Upper lobe of right lung (tissue), 1 donor: ENCODE data around the gene IAH1. TPM values are rescaled to one million over a fixed set of nuclear protein-coding genes. Genes with fewer than 3 reads are reported as not detected.
A peak's percentile ranks its signal among the peaks of the same experiment; 100 is the strongest.

ENCODE experiments used
- ATAC-seq: fragments of 200-7000 bp; cut with Tn5 transposase; one replicate; pipeline ENCODE4 v1.9.1; 2020; ENCODE audit warnings: mild to moderate bottlenecking, moderate library complexity
- DNase-seq: peaks from one replicate; pipeline ENCODE4 v3.0.0-alpha.2; 2020
- H3K27ac ChIP-seq: fragments of 200-600 bp; one replicate; pipeline ENCODE4 v1.8.0; 2022
- H3K27me3 ChIP-seq: fragments of 200-600 bp; one replicate; pipeline ENCODE4 v1.8.0; 2022; ENCODE audit warnings: mild to moderate bottlenecking
- H3K36me3 ChIP-seq: fragments of 200-600 bp; one replicate; pipeline ENCODE4 v1.8.0; 2022
- H3K4me1 ChIP-seq: fragments of 200-600 bp; one replicate; pipeline ENCODE4 v1.8.0; 2022
- H3K4me3 ChIP-seq: fragments of 200-600 bp; one replicate; pipeline ENCODE4 v1.8.0; 2022; ENCODE audit warnings: mild to moderate bottlenecking
- H3K9me3 ChIP-seq: fragments of 200-600 bp; one replicate; pipeline ENCODE4 v1.8.0; 2022
- intact Hi-C: fragments of 100-400 bp; cut with DNase I; formaldehyde crosslinking; loops from one replicate; pipeline ENCODE4 v1.11.0; 2022
- total RNA-seq: library from RNA; stranded (reverse); fragmentation: NEBNext Ultra II Directional; extraction: Animal tissue kit (Norgen Biotek cat#: 25700); gene quantifications from one replicate; pipeline ENCODE4 v1.2.1, GENCODE V29; 2021
- TF ChIP-seq, protein P1 (sequence below): fragments of 200-600 bp; IDR thresholded peaks from one replicate; pipeline ENCODE4 v1.8.0; 2022; ENCODE audit warnings: antibody characterized with exemption
- donor health status: DM: no; HTN: yes; CAD: no; lungs with severe emphysema.

IAH1 gene
- total RNA-seq, 1 donor from 2014 or later = 39.0 TPM

DNA sequence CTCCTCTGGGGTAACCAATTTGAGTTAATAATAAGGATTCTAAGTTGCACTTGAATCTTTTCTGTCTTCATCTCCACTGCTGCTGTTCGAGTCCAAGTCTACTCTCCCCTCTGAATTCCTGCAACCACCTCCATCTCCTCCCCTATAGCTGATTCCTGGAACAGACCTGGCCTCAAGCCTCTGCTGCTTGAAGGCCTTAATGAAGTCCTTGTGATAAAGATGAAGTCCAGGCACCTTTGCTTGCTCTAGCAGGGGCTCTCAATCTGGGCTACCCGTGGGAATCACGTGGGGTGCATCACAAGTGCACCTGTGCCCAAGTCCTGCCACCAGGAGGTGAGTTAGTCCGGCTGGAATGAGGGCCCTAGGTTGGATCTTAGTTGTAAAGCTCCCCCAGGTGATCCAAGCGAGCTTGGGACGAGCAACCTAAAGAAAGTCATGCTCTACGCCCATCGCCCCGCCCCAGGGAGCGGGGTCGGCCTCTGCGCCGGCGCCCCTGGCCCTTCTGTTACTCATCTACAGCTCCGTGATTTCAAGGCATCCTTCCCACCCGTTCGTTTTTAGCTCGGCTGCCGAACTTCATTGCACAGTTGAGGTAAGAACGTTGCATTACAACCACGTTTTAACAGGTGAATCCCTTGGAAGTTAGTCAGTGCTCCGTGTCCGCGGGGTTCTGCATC, 905 bp upstream of the IAH1 start:
- TF ChIP-seq, protein P1, sequence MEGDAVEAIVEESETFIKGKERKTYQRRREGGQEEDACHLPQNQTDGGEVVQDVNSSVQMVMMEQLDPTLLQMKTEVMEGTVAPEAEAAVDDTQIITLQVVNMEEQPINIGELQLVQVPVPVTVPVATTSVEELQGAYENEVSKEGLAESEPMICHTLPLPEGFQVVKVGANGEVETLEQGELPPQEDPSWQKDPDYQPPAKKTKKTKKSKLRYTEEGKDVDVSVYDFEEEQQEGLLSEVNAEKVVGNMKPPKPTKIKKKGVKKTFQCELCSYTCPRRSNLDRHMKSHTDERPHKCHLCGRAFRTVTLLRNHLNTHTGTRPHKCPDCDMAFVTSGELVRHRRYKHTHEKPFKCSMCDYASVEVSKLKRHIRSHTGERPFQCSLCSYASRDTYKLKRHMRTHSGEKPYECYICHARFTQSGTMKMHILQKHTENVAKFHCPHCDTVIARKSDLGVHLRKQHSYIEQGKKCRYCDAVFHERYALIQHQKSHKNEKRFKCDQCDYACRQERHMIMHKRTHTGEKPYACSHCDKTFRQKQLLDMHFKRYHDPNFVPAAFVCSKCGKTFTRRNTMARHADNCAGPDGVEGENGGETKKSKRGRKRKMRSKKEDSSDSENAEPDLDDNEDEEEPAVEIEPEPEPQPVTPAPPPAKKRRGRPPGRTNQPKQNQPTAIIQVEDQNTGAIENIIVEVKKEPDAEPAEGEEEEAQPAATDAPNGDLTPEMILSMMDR = no peak
- DNase-seq (peak; percentile 67), ATAC-seq (peak; percentile 33)
- Histone ChIP-seq H3K27ac (peak overlapping the region; percentile 88), H3K27me3 (no peaks in the 10 kb centered on the region), H3K4me3 (peak overlapping the region; percentile 69), H3K4me1 (peaks cover 21% of the 10 kb centered on the region), H3K9me3 (no peaks in the 10 kb centered on the region), H3K36me3 (peaks cover 27% of the 10 kb centered on the region)
- intact Hi-C loops = no loop called here

DNA sequence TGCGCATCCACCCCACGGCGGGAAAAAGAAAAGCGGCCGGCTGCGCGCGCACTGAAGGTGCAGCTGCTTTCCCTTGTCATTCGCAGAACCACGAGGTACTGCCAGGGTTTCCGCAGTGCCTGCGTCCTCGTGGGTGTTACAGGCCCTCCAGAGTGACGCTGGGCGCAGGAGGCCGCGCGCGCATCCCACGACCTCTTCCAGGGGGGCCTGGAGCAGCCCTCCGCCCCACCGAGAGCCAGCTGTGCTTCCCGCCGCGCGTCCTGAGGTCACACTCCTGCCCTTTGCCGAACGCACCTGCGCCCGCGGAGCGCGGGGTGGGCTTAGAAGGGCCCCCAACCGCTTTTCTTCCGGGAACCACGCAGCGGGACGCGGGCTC, 378 bp upstream of the IAH1 start:
- H3K36me3 ChIP-seq = peaks cover 27% of the 10 kb centered on the region
- H3K4me1 ChIP-seq = peaks cover 21% of the 10 kb centered on the region
- H3K27ac ChIP-seq = peak overlapping the region; percentile 88
- H3K27me3 ChIP-seq = no peaks in the 10 kb centered on the region
- H3K4me3 ChIP-seq = peak overlapping the region; percentile 69
- TF ChIP-seq, protein P1 = no peak
- ATAC-seq = peak; percentile 56
- peak; percentile 80 for DNase-seq
- intact Hi-C loops = no loop called here
- no peaks in the 10 kb centered on the region for H3K9me3 ChIP-seq

GRCh38 chr2:9477914-9478313, 3.6 kb downstream of the IAH1 start:
- no peak overlapping the region for H3K4me3 ChIP-seq
- ATAC-seq (no peak), DNase-seq (no peak)
- H3K9me3 ChIP-seq = no peaks in the 10 kb centered on the region
- intact Hi-C loops = no loop called here
- TF ChIP-seq, protein P1 = no peak
- H3K27me3 ChIP-seq = no peaks in the 10 kb centered on the region
- H3K36me3 ChIP-seq = peaks cover 57% of the 10 kb centered on the region
- peaks cover 21% of the 10 kb centered on the region for H3K4me1 ChIP-seq
- H3K27ac ChIP-seq = no peak overlapping the region

GRCh38 chr2:9478526-9478925, 4.2 kb downstream of the IAH1 start:
- no peak overlapping the region for H3K27ac ChIP-seq

DNA sequence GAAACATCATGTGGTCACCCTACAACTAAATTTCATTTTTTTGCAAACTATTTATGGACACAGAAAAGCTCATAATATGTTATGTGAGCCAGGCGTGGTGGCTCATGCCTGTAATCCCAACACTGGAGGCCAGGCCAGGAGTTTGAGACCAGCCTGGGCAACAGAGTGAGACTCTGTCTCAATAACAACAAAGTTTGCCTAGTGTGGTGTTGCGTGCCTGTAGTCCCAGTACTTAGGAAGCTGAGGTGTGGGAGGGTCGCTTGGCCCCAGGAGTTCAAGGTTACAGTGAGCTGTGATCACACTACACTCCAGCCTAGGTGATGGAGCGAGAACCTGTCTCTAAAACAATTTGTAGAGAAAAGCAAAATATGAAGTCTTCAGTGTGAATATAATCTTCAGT, 5.8 kb downstream of the IAH1 start:
- Histone ChIP-seq H3K9me3 (no peaks in the 10 kb centered on the region), H3K36me3 (peaks cover 75% of the 10 kb centered on the region), H3K27me3 (no peaks in the 10 kb centered on the region), H3K27ac (no peak overlapping the region), H3K4me1 (peaks cover 14% of the 10 kb centered on the region), H3K4me3 (no peak overlapping the region)
- intact Hi-C loops = no loop called here
- DNase-seq = no peak
- TF ChIP-seq, protein P1 = no peak
- no peak for ATAC-seq

More at GRCh38 chr2:9478526-9478925, 4.2 kb downstream of the IAH1 start:
- Histone ChIP-seq H3K4me1 (peaks cover 21% of the 10 kb centered on the region), H3K27me3 (no peaks in the 10 kb centered on the region), H3K4me3 (no peak overlapping the region), H3K9me3 (no peaks in the 10 kb centered on the region), H3K36me3 (peaks cover 59% of the 10 kb centered on the region)
- TF ChIP-seq, protein P1 = no peak
- ATAC-seq (no peak), DNase-seq (no peak)
- intact Hi-C loops = no loop called here
